ENCODE results near the gene ITIH3.
"Not testable (repeated sequence)": the region's sequence is repeated elsewhere in the genome, so short reads cannot be mapped to it uniquely, and the experiment has no call there.

The ITIH3 gene
- long read RNA-seq, donor 1, partial matches to known transcripts, result 0 of 1 reads
- long read RNA-seq, donor 1, other reads (novel, unspliced or antisense), result 0 of 1 reads
- long read RNA-seq, donor 2, result 0 reads
- long read RNA-seq, donor 3, result 0 reads
- long read RNA-seq, donor 4, partial matches to known transcripts, result 0 of 1 reads
- long read RNA-seq, donor 4, other reads (novel, unspliced or antisense), result 0 of 1 reads
- long read RNA-seq, donor 5, partial matches to known transcripts, result 0 of 1 reads
- long read RNA-seq, donor 5, other reads (novel, unspliced or antisense), result 0 of 1 reads
- long read RNA-seq, donor 6, result 0 reads
- long read RNA-seq, donor 7, result 0 reads
- long read RNA-seq, donor 8, result 0 reads

- no peak for DNase-seq
These were observed at the start of gene ITIH3 for GRCh38 chr3:52794612-52795099. Gene ITIH3, plus strand, starts transcription at chr3:52794796. Its CDS starts 8 bp downstream, at chr3:52794804.

GRCh38 chr3:52752045-52752660, 42.4 kb upstream of the ITIH3 start:
- no peak for DNase-seq

- no peak for DNase-seq
These were observed 40.2 kb upstream of the ITIH3 start for GRCh38 chr3:52754373-52754772.

GRCh38 chr3:52756141-52756540, 38.5 kb upstream of the ITIH3 start:
- DNase-seq, result no peak

- no peak for DNase-seq
These were observed 31.1 kb upstream of the ITIH3 start for GRCh38 chr3:52763466-52763865.

- peak; percentile 25 for DNase-seq
These were observed 24.7 kb upstream of the ITIH3 start for GRCh38 chr3:52769786-52770455.

GRCh38 chr3:52770496-52771333, 23.9 kb upstream of the ITIH3 start, which contains the start of gene NEK4:
Gene NEK4, minus strand, starts transcription at chr3:52770940. Its CDS starts 194 bp downstream, at chr3:52770746.
- peak; percentile 97 for DNase-seq

GRCh38 chr3:52771334-52771681, 23.3 kb upstream of the ITIH3 start:
- DNase-seq, result no peak

GRCh38 chr3:52771702-52772101, 22.9 kb upstream of the ITIH3 start:
- no peak for DNase-seq

GRCh38 chr3:52773361-52774065, 21.1 kb upstream of the ITIH3 start:
- no peak for DNase-seq

- DNase-seq, result no peak
These were observed 20.4 kb upstream of the ITIH3 start for GRCh38 chr3:52774066-52774713.

- no peak for DNase-seq
These were observed 19.4 kb upstream of the ITIH3 start for GRCh38 chr3:52774901-52775864.

GRCh38 chr3:52775877-52776276, 18.7 kb upstream of the ITIH3 start:
- DNase-seq, result no peak

- not testable (repeated sequence) for DNase-seq
These were observed 18.1 kb upstream of the ITIH3 start for GRCh38 chr3:52776486-52776885.

GRCh38 chr3:52777127-52777958, 17.3 kb upstream of the ITIH3 start, which contains the start of gene ITIH1:
Gene ITIH1, plus strand, starts transcription at chr3:52777599. Its CDS starts 17 bp downstream, at chr3:52777616.
- DNase-seq, result no peak

GRCh38 chr3:52777959-52778805, 16.4 kb upstream of the ITIH3 start:
- DNase-seq, result no peak

GRCh38 chr3:52779011-52779836, 15.4 kb upstream of the ITIH3 start:
- DNase-seq, result no peak
